Thymus (tissue), 11 donors: Measurements from ENCODE around the gene PDE9A. TPM values are rescaled to one million over a fixed set of nuclear protein-coding genes. Genes with fewer than 3 reads are reported as not detected.
"Not testable (repeated sequence)": the region's sequence is repeated elsewhere in the genome, so short reads cannot be mapped to it uniquely, and the experiment has no call there.

Source experiments
- DNase-seq, 9 donors: peaks; one replicate each; pipeline ENCODE4 v3.0.0-alpha.2; 2013; ENCODE audit warnings: low spot score in 9 of 9, low read depth in 6 of 9, missing footprints in 1 of 9
- H3K27ac ChIP-seq, 2 donors: one replicate each; pipeline ENCODE4 v1.5.1; 2013; ENCODE audit warnings: control low read depth in 1 of 2, low read depth in 1 of 2, low read length in 1 of 2, mild to moderate bottlenecking in 1 of 2, moderate library complexity in 1 of 2
- H3K27me3 ChIP-seq, 2 donors: one replicate each; pipeline ENCODE4 v1.5.1; 2013; ENCODE audit warnings: low read length in 1 of 2; ENCODE audit not compliant: control insufficient read depth in 2 of 2, insufficient read depth in 1 of 2
- H3K36me3 ChIP-seq, 2 donors: one replicate each; pipeline ENCODE4 v1.5.1; 2013; ENCODE audit warnings: low read length in 1 of 2, mild to moderate bottlenecking in 1 of 2, moderate library complexity in 1 of 2; ENCODE audit not compliant: control insufficient read depth in 2 of 2, insufficient read depth in 2 of 2
- H3K4me1 ChIP-seq, 2 donors: one replicate each; pipeline ENCODE4 v1.5.1; 2013; ENCODE audit warnings: low read length in 2 of 2; ENCODE audit not compliant: control insufficient read depth in 2 of 2, insufficient read depth in 2 of 2
- H3K4me3 ChIP-seq, 2 donors: one replicate each; pipeline ENCODE4 v1.5.1; 2013; ENCODE audit warnings: low read length in 2 of 2, control low read depth in 1 of 2, mild to moderate bottlenecking in 1 of 2
- H3K9me3 ChIP-seq, 2 donors: one replicate each; pipeline ENCODE4 v1.5.1; 2013; ENCODE audit warnings: low read length in 1 of 2, mild to moderate bottlenecking in 1 of 2; ENCODE audit not compliant: control insufficient read depth in 2 of 2, insufficient read depth in 1 of 2
- WGBS: extraction: QIAGEN DNeasy Blood & Tissue Kit; methylation state at CpG from one replicate; pipeline ENCODE4 v1.1.7; 2013; 5-methylcytosine and 5-hydroxymethylcytosine counted together
- polyA plus RNA-seq: library from polyadenylated mRNA; stranded (reverse); fragments of 200-250 nt; gene quantifications from one replicate; pipeline ENCODE4 v1.2.3, GENCODE V29; 2013
- total RNA-seq: library from RNA; stranded (reverse); fragments of 120-200 nt; gene quantifications from one replicate; pipeline ENCODE4 v1.2.4, GENCODE V29; 2013
- donor health status: healthy.

PDE9A gene
- total and polyA plus RNA-seq, 2 donors = 8.2 to 14.5 TPM

GRCh38 chr21:42708916-42709315 is 55.5 kb downstream of the PDE9A start:
- not testable (repeated sequence) for H3K27ac ChIP-seq, H3K36me3 ChIP-seq, H3K4me3 ChIP-seq, H3K27me3 ChIP-seq, DNase-seq, H3K9me3 ChIP-seq
- 95% methylated on average over 1 of the region's 1 CpG for WGBS
- H3K4me1 ChIP-seq = peaks cover 0 to 13% of the 10 kb centered on the region in 2 donors

DNA sequence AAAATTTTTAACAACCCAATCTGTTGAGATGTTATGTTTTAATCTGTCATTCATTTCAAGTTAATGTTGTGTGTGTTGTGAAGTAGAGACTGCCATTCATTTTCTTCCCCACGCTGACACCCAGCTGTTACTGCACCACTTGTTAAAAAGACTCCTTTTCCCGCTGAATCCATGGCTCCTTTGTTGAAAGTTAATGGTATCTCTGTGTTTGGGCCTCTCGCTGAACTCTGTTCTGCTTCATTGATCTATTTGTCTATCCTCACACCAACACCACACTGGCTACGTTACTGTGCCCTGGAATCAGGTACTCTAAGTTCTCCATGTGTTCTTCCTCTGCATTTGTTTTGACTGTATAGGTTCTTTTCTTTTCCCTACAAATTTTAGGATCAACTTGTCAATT is 58.2 kb downstream of the PDE9A start:
- Histone ChIP-seq H3K4me3 (no peak overlapping the region), H3K27ac (no peak overlapping the region), H3K4me1 (no peaks in the 10 kb centered on the region), H3K9me3 (no peaks in the 10 kb centered on the region), H3K27me3 (no peaks in the 10 kb centered on the region), H3K36me3 (no peaks in the 10 kb centered on the region)
- WGBS = 96% methylated on average over 4 of the region's 4 CpGs
- no peak for DNase-seq

DNA sequence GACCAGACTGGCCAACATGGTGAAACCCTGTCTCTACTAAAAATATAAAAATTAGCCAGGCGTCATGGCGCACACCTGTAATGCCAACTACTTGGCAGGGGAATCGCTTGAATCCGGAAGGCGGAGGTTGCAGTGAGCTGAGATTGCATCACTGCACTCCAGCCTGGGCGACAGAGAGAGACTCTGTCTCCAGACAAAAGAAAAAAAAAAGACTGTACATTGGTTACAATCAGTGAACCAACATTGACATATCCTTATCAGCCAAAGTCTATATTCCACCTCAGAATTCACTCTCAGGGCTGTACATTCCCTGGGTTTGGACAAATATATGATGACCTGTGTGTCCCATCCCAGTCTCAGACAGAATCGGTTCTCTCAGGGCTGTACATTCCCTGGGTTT is 62.0 kb downstream of the PDE9A start:
- 89% methylated on average over 7 of the region's 7 CpGs for WGBS
- not testable (repeated sequence) for H3K27ac ChIP-seq, H3K27me3 ChIP-seq, H3K4me3 ChIP-seq, H3K4me1 ChIP-seq, H3K9me3 ChIP-seq, DNase-seq, H3K36me3 ChIP-seq

DNA sequence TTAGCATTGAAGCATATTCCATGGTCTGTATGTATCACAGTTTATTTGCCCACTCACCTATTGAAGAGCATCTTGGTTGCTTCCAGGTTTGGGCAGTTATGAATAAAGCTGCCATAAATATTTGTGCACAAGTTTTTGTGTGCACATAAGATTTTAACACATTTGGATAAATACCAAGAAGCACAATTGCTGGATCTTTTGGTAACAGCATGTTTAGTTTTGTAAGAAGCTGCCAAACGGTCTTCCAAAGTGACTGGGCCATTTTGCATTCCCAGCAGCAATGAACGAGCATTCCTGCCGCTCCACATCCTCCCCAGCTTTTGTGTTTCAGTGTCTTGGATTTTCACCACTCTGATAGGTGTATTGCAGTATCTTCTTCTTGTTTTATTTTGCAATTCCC is 62.7 kb downstream of the PDE9A start:
- DNase-seq = no peak
- WGBS = 98% methylated on average over 3 of the region's 3 CpGs
- H3K4me1 ChIP-seq = no peaks in the 10 kb centered on the region

DNA sequence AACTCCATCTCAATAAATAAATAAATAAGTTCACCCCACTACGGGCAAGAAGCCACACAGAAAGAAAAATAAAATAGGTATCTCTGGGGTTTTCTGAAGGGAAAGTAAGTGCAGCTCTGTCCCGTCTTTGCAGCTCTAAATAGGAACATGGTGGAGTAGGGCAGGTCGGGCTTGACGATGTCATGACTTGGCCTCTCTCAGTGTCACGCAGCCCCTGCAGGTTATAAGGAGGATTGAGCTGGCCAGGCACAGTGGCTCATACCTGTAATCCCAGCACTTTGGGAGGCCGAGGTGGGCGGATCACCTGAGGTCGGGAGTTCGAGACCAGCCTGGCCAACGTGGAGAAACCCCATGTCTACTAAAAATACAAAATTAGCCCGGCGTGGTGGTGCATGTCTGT is 67.1 kb downstream of the PDE9A start:
- H3K27ac ChIP-seq, H3K27me3 ChIP-seq, H3K4me1 ChIP-seq, H3K9me3 ChIP-seq, H3K4me3 ChIP-seq, H3K36me3 ChIP-seq, DNase-seq: not testable (repeated sequence)
- WGBS = 94% methylated on average over 12 of the region's 12 CpGs

More for the DNA sequence above, 62.7 kb downstream of the PDE9A start:
- Histone ChIP-seq H3K36me3 (no peaks in the 10 kb centered on the region), H3K4me3 (no peak overlapping the region), H3K27ac (no peak overlapping the region), H3K27me3 (no peaks in the 10 kb centered on the region), H3K9me3 (no peaks in the 10 kb centered on the region)

DNA sequence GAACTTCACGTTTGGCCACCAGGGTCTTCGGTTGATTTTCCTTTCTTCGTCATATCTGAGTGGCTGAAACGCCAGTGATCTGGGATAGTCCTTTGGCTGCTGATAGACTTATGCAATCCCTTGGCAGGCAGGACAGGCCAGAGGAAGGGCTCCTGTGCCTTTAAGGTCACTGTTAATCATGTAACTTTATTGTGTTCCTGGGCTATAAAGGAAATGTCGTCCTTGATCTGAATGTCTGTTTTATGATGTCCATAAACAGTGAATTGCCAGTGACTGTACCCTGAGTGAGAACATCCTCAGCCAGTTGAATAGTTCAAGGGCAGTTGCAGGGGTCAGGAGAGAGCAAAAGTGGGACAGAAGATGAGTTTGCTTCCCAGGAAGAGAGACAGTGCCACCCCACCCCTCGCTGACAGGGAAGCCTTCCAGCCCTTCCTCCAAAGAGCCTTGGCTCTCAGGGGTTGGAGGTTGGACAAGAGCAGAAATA is 68.0 kb downstream of the PDE9A start:
- Histone ChIP-seq H3K27me3 (no peaks in the 10 kb centered on the region), H3K27ac (no peak overlapping the region), H3K4me3 (no peak overlapping the region), H3K36me3 (peaks cover 0 to 3% of the 10 kb centered on the region in 2 donors), H3K4me1 (peaks cover 0 to 4% of the 10 kb centered on the region in 2 donors), H3K9me3 (no peaks in the 10 kb centered on the region)
- 86% methylated on average over 6 of the region's 6 CpGs for WGBS
- DNase-seq = no peak

DNA sequence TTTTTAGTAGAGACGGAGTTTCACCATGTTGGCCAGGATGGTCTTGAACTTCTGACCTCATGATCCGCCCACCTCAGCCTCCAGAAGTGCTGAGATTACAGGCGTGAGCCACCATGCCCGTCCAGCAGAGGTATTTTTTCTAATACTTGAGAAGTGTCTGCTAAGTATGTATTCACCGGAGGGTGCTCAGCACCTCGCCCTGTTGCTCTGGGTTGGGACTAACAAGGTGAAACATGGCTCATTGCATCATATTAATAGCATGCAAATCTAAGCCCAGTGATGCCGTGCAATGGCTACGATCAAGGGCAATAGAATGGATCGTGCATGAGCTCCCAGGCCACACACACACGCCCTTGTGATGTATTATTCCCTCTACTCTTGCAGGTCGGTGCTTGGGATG is 68.7 kb downstream of the PDE9A start:
- peaks cover 0 to 4% of the 10 kb centered on the region in 2 donors for H3K4me1 ChIP-seq
- H3K27ac ChIP-seq = no peak overlapping the region
- no peak overlapping the region for H3K4me3 ChIP-seq
- peaks cover 0 to 3% of the 10 kb centered on the region in 2 donors for H3K36me3 ChIP-seq
- H3K9me3 ChIP-seq = no peaks in the 10 kb centered on the region
- DNase-seq = no peak
- H3K27me3 ChIP-seq = no peaks in the 10 kb centered on the region
- WGBS = 97% methylated on average over 11 of the region's 11 CpGs

- Histone ChIP-seq H3K27me3 (no peaks in the 10 kb centered on the region), H3K4me3 (no peak overlapping the region), H3K9me3 (no peaks in the 10 kb centered on the region), H3K36me3 (peaks cover 0 to 3% of the 10 kb centered on the region in 2 donors), H3K27ac (no peak overlapping the region), H3K4me1 (peaks cover 0 to 4% of the 10 kb centered on the region in 2 donors)
- WGBS = 94% methylated on average over 10 of the region's 10 CpGs
- DNase-seq = no peak
Observed at GRCh38 chr21:42722808-42723473, 69.5 kb downstream of the PDE9A start.

DNA sequence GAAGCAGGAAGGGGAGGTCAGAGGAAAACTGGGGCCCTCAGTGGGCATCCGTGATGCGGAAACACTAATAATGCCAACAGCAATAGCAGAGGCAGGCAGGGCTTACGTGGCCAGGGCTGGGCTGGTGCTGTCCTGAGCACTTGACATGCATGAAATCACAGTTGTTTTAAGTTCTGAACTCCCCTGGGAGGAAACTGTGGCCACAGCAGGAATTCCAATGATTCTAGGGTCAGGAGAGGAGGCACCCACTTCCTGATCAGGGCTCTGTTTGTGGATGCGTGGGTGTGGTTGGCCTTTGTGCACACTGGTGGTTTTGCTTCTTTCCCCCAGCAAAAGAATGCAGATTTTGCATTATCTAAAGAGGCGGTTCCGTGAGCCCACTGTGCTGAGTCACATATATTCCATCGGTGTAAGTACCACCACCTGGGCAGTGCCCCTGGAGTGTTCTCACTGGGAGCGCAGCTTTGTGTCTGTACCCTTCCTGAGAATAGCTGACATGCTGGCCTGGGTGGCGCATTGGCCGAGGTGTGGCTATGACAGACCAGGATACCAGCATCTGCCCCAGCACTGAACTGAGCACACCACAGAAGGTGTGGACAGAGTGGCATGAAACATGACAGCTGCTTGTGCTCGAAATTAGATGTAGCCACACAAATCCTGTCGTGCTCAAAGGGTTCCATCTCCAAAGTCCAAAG is 71.0 kb downstream of the PDE9A start:
- no peak overlapping the region for H3K27ac ChIP-seq
- 89% methylated on average over 12 of the region's 12 CpGs for WGBS
- no peak overlapping the region for H3K4me3 ChIP-seq
- no peaks in the 10 kb centered on the region for H3K9me3 ChIP-seq
- DNase-seq = no peak
- H3K4me1 ChIP-seq = peaks cover 0 to 4% of the 10 kb centered on the region in 2 donors
- peaks cover 0 to 3% of the 10 kb centered on the region in 2 donors for H3K36me3 ChIP-seq
- no peaks in the 10 kb centered on the region for H3K27me3 ChIP-seq
